WTC11 (cell line): ENCODE measurements around the gene LRRC28. TPM values are rescaled to one million over a fixed set of nuclear protein-coding genes. Genes with fewer than 3 reads are reported as not detected.

ENCODE experiments used
- ATAC-seq: fragments of 200-7000 bp; cut with Tn5 transposase; 2 replicates; pipeline ENCODE4 v1.10.0; 2021; ENCODE audit warnings: mild to moderate bottlenecking, moderate library complexity
- CTCF ChIA-PET: fragments of 300-600 bp; sonication (Branson Sonifier 250); formaldehyde crosslinking; loops from one replicate; lab custom pipeline; 2021; ENCODE audit warnings: antibody characterized with exemption; lab: Charles Lee
- POLR2A ChIA-PET: fragments of 350-600 bp; sonication (Branson Sonifier 250); formaldehyde crosslinking; loops from one replicate; lab custom pipeline; 2021; ENCODE audit warnings: antibody characterized with exemption; lab: Charles Lee
- DNase-seq: peaks from one replicate; pipeline ENCODE4 v3.0.0; 2021; ENCODE audit warnings: low spot score
- H3K27ac Mint-ChIP-seq: 2 replicates; pipeline ENCODE4 v1.8.0; 2021; ENCODE audit warnings: mixed read lengths
- H3K27me3 Mint-ChIP-seq: 2 replicates; pipeline ENCODE4 v1.8.0; 2021; ENCODE audit warnings: low read depth, mild to moderate bottlenecking, moderate library complexity, mixed read lengths
- H3K36me3 Mint-ChIP-seq: 2 replicates; pipeline ENCODE4 v1.8.0; 2021; ENCODE audit warnings: mixed read lengths
- H3K4me1 Mint-ChIP-seq: 2 replicates; pipeline ENCODE4 v1.8.0; 2022; ENCODE audit warnings: mixed read lengths
- H3K4me3 Mint-ChIP-seq: 2 replicates; pipeline ENCODE4 v1.8.0; 2021; ENCODE audit warnings: mild to moderate bottlenecking, moderate library complexity, mixed read lengths
- H3K9me3 Mint-ChIP-seq: 2 replicates; pipeline ENCODE4 v1.8.0; 2021; ENCODE audit warnings: mixed read lengths
- EMX1 ChIP-seq: fragments of 250-450 bp; sonication (Bioruptor Pico); IDR thresholded peaks from 2 replicates; pipeline ENCODE4 v1.8.0; 2021; ENCODE audit warnings: mild to moderate bottlenecking
- FOXP1 ChIP-seq: sonication (generic); formaldehyde crosslinking; IDR thresholded peaks from 2 replicates; pipeline ENCODE4 v1.8.0; 2022; ENCODE audit warnings: missing genetic modification reagents, mild to moderate bottlenecking, moderate library complexity, borderline replicate concordance
- GABPB1 ChIP-seq: sonication (generic); formaldehyde crosslinking; IDR thresholded peaks from 2 replicates; pipeline ENCODE4 v1.8.1; 2023; ENCODE audit warnings: mild to moderate bottlenecking, missing genetic modification reagents
- GTF2I ChIP-seq: fragments of 250-450 bp; sonication (Bioruptor Pico); conservative IDR thresholded peaks from 2 replicates; pipeline ENCODE4 v1.4.0; 2021; ENCODE audit warnings: mild to moderate bottlenecking
- NR1H2 ChIP-seq: sonication (generic); formaldehyde crosslinking; IDR thresholded peaks from 2 replicates; pipeline ENCODE4 v1.9.0; 2021; ENCODE audit warnings: mild to moderate bottlenecking, moderate library complexity, missing genetic modification reagents
- OVOL2 ChIP-seq: fragments of 250-450 bp; sonication (Bioruptor Pico); IDR thresholded peaks from 2 replicates; pipeline ENCODE4 v1.9.0; 2021; ENCODE audit warnings: mild to moderate bottlenecking, borderline replicate concordance
- PRRX2 ChIP-seq: fragments of 250-450 bp; sonication (Bioruptor Pico); IDR thresholded peaks from 2 replicates; pipeline ENCODE4 v1.8.0; 2021; ENCODE audit warnings: mild to moderate bottlenecking
- TP53 ChIP-seq: sonication (generic); formaldehyde crosslinking; IDR thresholded peaks from 2 replicates; pipeline ENCODE4 v1.8.1; 2023; ENCODE audit warnings: mild to moderate bottlenecking, missing genetic modification reagents
- ZNF138 ChIP-seq: sonication (generic); formaldehyde crosslinking; conservative IDR thresholded peaks from 2 replicates; pipeline ENCODE4 v1.8.1; 2022; ENCODE audit warnings: mild to moderate bottlenecking, moderate library complexity, missing genetic modification reagents
- ZNF263 ChIP-seq: sonication (generic); formaldehyde crosslinking; IDR thresholded peaks from 2 replicates; pipeline ENCODE4 v1.8.1; 2022; ENCODE audit warnings: low read depth, mild to moderate bottlenecking, moderate library complexity, missing genetic modification reagents
- ZNF396 ChIP-seq: fragments of 250-450 bp; sonication (Bioruptor Pico); IDR thresholded peaks from 2 replicates; pipeline ENCODE4 v1.8.0; 2021; ENCODE audit warnings: mild to moderate bottlenecking, moderate library complexity, borderline replicate concordance
- total RNA-seq: library from RNA; stranded (reverse); gene quantifications from 3 replicates; pipeline ENCODE4 v1.2.3, GENCODE V29; 2021
- TF ChIP-seq, protein P1 (sequence below): fragments of 250-450 bp; sonication (Bioruptor Pico); IDR thresholded peaks from 2 replicates; pipeline ENCODE4 v1.9.0; 2021; ENCODE audit warnings: mild to moderate bottlenecking, borderline replicate concordance
- TF ChIP-seq, protein P2 (sequence below): sonication (generic); formaldehyde crosslinking; IDR thresholded peaks from 2 replicates; pipeline ENCODE4 v1.8.1; 2022; ENCODE audit warnings: mild to moderate bottlenecking, missing genetic modification reagents, moderate library complexity, borderline replicate concordance
- TF ChIP-seq, protein P3 (sequence below): sonication (generic); formaldehyde crosslinking; conservative IDR thresholded peaks from 2 replicates; pipeline ENCODE4 v1.8.1; 2022; ENCODE audit warnings: mild to moderate bottlenecking, missing genetic modification reagents
- TF ChIP-seq, protein P4 (sequence below): sonication (generic); formaldehyde crosslinking; IDR thresholded peaks from 2 replicates; pipeline ENCODE4 v1.8.0; 2022; ENCODE audit warnings: mild to moderate bottlenecking, missing genetic modification reagents
- TF ChIP-seq, protein P5 (sequence below): sonication (generic); formaldehyde crosslinking; IDR thresholded peaks from 2 replicates; pipeline ENCODE4 v1.8.1; 2022; ENCODE audit warnings: low read depth, mild to moderate bottlenecking, moderate library complexity, missing genetic modification reagents, borderline replicate concordance
- TF ChIP-seq, protein P6 (sequence below): sonication (generic); formaldehyde crosslinking; IDR thresholded peaks from 2 replicates; pipeline ENCODE4 v1.8.1; 2023; ENCODE audit warnings: mild to moderate bottlenecking, missing genetic modification reagents, borderline replicate concordance
- TF ChIP-seq, protein P7 (sequence below): fragments of 200-600 bp; IDR thresholded peaks from 2 replicates; pipeline ENCODE4 v1.8.0; 2022; ENCODE audit warnings: antibody characterized with exemption

The LRRC28 gene
- total RNA-seq, 1 experiment from 2014 or later = 18.4 TPM

DNA sequence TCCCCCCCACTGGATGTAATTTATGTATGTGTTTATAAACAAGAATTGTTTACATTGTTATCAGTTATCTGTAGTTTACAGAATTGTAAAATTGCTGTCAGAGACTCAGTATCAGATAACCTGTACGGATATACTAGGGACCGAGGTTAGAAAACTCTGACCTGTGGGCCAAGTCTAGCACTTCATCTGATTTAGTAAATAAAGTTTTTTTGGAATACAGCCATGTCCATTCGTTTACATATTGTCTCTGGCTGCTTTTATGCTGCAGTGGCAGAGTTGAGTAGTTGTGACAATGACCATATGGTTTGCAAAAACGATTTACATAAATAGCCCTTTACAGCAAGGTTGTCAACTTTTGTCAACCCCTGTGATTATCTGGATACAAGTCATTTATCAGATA, 52.6 kb downstream of the LRRC28 start:
- CTCF ChIA-PET = no interaction called here
- Mint-ChIP-seq H3K4me3 (no peak overlapping the region), H3K36me3 (no peaks in the 10 kb centered on the region), H3K4me1 (peaks cover 34% of the 10 kb centered on the region), H3K27me3 (no peaks in the 10 kb centered on the region), H3K27ac (no peak overlapping the region), H3K9me3 (peaks cover 4% of the 10 kb centered on the region; the same call in 1 of the 2 replicates)
- POLR2A ChIA-PET = no interaction called here
- DNase-seq = no peak
- no peak for ATAC-seq
- TF ChIP-seq OVOL2 (no peak), GTF2I (CRISPR knock-in tag) (no peak), ZNF138 (CRISPR knock-in tag) (no peak)
- TF ChIP-seq, all 79 proteins: peak for 0

DNA sequence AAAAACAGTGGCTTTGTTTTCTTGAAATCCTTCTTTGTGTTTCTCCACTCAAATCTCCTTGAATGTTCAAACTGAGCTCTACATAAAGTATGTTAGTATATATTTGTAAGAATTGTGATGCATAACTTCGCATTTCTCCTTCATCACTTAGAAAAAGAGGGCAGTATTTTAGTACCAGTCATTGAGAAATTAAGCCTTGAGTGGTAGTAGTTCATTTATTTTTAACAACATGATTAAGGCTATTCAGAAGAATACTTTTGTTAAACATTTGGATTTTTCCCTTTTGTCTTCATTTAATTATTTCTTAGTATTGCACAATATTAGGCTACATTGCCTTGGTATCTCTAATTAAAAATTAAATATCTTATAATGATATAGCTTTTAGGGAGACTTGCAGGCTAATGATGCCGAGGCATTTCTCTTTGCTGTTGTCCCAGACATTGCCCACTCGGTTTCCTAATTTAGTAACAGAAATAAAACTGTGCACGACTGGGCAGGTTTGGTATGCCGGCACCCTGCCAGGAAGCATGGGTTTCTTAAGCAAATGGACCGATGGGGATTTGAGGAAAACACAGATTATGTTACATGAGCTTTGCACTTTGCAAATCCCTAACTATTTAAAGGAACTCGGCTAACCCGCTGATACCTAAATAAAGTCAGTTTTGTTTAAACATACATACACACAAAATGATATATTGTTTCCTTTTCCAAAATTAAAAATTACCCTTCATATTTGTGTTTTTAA, 54.7 kb downstream of the LRRC28 start:
- H3K27me3 Mint-ChIP-seq = no peaks in the 10 kb centered on the region
- peak overlapping the region; percentile 42; the same call in 1 of the 2 replicates for H3K27ac Mint-ChIP-seq
- no peak overlapping the region for H3K4me3 Mint-ChIP-seq
- peaks cover 7% of the 10 kb centered on the region; the same call in 1 of the 2 replicates for H3K9me3 Mint-ChIP-seq
- peaks cover 34% of the 10 kb centered on the region for H3K4me1 Mint-ChIP-seq
- DNase-seq (no peak), ATAC-seq (peak; percentile 50)
- CTCF ChIA-PET = interaction anchor here (0.6 to 1.9 kb wide), 3 partner anchors 33 to 398 kb away, joined by 3 to 6 read pairs (median 5); no protein-coding TSS in a partner anchor
- peaks cover 4% of the 10 kb centered on the region; the same call in 1 of the 2 replicates for H3K36me3 Mint-ChIP-seq
- TF ChIP-seq ZNF396 (CRISPR knock-in tag) (no peak), PRRX2 (CRISPR knock-in tag) (no peak), FOXP1 (CRISPR knock-in tag) (no peak), TP53 (CRISPR knock-in tag) (no peak), NR1H2 (no peak), GABPB1 (CRISPR knock-in tag) (no peak), ZNF263 (CRISPR knock-in tag) (no peak), EMX1 (CRISPR knock-in tag) (no peak), OVOL2 (no peak)
- TF ChIP-seq, protein P1, sequence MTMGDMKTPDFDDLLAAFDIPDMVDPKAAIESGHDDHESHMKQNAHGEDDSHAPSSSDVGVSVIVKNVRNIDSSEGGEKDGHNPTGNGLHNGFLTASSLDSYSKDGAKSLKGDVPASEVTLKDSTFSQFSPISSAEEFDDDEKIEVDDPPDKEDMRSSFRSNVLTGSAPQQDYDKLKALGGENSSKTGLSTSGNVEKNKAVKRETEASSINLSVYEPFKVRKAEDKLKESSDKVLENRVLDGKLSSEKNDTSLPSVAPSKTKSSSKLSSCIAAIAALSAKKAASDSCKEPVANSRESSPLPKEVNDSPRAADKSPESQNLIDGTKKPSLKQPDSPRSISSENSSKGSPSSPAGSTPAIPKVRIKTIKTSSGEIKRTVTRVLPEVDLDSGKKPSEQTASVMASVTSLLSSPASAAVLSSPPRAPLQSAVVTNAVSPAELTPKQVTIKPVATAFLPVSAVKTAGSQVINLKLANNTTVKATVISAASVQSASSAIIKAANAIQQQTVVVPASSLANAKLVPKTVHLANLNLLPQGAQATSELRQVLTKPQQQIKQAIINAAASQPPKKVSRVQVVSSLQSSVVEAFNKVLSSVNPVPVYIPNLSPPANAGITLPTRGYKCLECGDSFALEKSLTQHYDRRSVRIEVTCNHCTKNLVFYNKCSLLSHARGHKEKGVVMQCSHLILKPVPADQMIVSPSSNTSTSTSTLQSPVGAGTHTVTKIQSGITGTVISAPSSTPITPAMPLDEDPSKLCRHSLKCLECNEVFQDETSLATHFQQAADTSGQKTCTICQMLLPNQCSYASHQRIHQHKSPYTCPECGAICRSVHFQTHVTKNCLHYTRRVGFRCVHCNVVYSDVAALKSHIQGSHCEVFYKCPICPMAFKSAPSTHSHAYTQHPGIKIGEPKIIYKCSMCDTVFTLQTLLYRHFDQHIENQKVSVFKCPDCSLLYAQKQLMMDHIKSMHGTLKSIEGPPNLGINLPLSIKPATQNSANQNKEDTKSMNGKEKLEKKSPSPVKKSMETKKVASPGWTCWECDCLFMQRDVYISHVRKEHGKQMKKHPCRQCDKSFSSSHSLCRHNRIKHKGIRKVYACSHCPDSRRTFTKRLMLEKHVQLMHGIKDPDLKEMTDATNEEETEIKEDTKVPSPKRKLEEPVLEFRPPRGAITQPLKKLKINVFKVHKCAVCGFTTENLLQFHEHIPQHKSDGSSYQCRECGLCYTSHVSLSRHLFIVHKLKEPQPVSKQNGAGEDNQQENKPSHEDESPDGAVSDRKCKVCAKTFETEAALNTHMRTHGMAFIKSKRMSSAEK (CRISPR knock-in tag) = no peak
- TF ChIP-seq, protein P2, sequence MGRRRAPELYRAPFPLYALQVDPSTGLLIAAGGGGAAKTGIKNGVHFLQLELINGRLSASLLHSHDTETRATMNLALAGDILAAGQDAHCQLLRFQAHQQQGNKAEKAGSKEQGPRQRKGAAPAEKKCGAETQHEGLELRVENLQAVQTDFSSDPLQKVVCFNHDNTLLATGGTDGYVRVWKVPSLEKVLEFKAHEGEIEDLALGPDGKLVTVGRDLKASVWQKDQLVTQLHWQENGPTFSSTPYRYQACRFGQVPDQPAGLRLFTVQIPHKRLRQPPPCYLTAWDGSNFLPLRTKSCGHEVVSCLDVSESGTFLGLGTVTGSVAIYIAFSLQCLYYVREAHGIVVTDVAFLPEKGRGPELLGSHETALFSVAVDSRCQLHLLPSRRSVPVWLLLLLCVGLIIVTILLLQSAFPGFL (CRISPR knock-in tag) = no peak
- TF ChIP-seq, protein P3, sequence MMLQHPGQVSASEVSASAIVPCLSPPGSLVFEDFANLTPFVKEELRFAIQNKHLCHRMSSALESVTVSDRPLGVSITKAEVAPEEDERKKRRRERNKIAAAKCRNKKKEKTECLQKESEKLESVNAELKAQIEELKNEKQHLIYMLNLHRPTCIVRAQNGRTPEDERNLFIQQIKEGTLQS (CRISPR knock-in tag) = no peak
- TF ChIP-seq, protein P4, sequence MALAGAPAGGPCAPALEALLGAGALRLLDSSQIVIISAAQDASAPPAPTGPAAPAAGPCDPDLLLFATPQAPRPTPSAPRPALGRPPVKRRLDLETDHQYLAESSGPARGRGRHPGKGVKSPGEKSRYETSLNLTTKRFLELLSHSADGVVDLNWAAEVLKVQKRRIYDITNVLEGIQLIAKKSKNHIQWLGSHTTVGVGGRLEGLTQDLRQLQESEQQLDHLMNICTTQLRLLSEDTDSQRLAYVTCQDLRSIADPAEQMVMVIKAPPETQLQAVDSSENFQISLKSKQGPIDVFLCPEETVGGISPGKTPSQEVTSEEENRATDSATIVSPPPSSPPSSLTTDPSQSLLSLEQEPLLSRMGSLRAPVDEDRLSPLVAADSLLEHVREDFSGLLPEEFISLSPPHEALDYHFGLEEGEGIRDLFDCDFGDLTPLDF (CRISPR knock-in tag) = no peak
- TF ChIP-seq, protein P5, sequence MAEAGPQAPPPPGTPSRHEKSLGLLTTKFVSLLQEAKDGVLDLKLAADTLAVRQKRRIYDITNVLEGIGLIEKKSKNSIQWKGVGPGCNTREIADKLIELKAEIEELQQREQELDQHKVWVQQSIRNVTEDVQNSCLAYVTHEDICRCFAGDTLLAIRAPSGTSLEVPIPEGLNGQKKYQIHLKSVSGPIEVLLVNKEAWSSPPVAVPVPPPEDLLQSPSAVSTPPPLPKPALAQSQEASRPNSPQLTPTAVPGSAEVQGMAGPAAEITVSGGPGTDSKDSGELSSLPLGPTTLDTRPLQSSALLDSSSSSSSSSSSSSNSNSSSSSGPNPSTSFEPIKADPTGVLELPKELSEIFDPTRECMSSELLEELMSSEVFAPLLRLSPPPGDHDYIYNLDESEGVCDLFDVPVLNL (CRISPR knock-in tag) = no peak
- TF ChIP-seq, protein P6, sequence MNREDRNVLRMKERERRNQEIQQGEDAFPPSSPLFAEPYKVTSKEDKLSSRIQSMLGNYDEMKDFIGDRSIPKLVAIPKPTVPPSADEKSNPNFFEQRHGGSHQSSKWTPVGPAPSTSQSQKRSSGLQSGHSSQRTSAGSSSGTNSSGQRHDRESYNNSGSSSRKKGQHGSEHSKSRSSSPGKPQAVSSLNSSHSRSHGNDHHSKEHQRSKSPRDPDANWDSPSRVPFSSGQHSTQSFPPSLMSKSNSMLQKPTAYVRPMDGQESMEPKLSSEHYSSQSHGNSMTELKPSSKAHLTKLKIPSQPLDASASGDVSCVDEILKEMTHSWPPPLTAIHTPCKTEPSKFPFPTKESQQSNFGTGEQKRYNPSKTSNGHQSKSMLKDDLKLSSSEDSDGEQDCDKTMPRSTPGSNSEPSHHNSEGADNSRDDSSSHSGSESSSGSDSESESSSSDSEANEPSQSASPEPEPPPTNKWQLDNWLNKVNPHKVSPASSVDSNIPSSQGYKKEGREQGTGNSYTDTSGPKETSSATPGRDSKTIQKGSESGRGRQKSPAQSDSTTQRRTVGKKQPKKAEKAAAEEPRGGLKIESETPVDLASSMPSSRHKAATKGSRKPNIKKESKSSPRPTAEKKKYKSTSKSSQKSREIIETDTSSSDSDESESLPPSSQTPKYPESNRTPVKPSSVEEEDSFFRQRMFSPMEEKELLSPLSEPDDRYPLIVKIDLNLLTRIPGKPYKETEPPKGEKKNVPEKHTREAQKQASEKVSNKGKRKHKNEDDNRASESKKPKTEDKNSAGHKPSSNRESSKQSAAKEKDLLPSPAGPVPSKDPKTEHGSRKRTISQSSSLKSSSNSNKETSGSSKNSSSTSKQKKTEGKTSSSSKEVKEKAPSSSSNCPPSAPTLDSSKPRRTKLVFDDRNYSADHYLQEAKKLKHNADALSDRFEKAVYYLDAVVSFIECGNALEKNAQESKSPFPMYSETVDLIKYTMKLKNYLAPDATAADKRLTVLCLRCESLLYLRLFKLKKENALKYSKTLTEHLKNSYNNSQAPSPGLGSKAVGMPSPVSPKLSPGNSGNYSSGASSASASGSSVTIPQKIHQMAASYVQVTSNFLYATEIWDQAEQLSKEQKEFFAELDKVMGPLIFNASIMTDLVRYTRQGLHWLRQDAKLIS (CRISPR knock-in tag) = no peak
- TF ChIP-seq, protein P7, sequence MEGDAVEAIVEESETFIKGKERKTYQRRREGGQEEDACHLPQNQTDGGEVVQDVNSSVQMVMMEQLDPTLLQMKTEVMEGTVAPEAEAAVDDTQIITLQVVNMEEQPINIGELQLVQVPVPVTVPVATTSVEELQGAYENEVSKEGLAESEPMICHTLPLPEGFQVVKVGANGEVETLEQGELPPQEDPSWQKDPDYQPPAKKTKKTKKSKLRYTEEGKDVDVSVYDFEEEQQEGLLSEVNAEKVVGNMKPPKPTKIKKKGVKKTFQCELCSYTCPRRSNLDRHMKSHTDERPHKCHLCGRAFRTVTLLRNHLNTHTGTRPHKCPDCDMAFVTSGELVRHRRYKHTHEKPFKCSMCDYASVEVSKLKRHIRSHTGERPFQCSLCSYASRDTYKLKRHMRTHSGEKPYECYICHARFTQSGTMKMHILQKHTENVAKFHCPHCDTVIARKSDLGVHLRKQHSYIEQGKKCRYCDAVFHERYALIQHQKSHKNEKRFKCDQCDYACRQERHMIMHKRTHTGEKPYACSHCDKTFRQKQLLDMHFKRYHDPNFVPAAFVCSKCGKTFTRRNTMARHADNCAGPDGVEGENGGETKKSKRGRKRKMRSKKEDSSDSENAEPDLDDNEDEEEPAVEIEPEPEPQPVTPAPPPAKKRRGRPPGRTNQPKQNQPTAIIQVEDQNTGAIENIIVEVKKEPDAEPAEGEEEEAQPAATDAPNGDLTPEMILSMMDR = no peak
- POLR2A ChIA-PET = no interaction called here
